ENCODE results near the gene ATP5F1E. TPM values are rescaled to one million over a fixed set of nuclear protein-coding genes. Genes with fewer than 3 reads are reported as not detected.

The ATP5F1E gene
- total and polyA plus RNA-seq, 10 of the 15 experiments (the other 5 are each of a cell fraction or from before 2014, with no cell fraction given) = 49.0 to 407 (median 117) TPM

DNA sequence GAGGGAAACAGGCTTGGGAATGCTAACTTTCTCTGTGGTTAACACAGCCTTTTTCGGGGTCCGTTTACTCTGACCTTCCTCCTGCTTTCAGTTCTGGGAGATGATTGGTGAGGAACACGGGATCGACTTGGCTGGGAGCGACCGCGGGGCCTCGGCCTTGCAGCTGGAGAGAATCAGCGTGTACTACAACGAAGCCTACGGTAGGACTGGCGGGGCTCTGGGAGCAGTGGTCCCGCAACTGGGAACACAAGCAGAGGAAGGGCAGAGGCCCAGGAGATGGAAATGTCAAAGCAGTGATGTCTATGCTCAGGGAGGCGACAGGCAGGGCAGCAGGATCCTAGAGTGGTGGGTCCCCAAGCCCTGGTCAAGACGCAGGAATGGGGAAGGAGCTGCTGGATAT lies 9.4 kb downstream of the ATP5F1E start:
- 98% methylated on average over 15 of the region's 15 CpGs for WGBS (ENCODE audit: insufficient coverage, insufficient replicate concordance, low lambda C conversion rate, missing lambda C conversion rate)
- peaks cover 12% of the 10 kb centered on the region for H3K79me2 ChIP-seq (ENCODE audit: control insufficient read depth, insufficient read depth, low read length)
- FAIRE-seq (no peak), DNase-seq (ENCODE audit: low read depth, low spot score) (no peak), ATAC-seq (no peak)
- H3K4me1 ChIP-seq (ENCODE audit: control insufficient read depth, insufficient read depth, low read length) = no peaks in the 10 kb centered on the region
- H3K27me3 ChIP-seq (replicated peaks in 1 of 2; ENCODE audit: control insufficient read depth in 2 of 2, insufficient read depth in 2 of 2, low read length in 1 of 2) = no peaks in the 10 kb centered on the region
- CTCF ChIA-PET = interaction anchor here (0.6 kb wide), 1 partner anchor 155 kb away, joined by 3 read pairs; no protein-coding TSS in a partner anchor
- H3K9me3 ChIP-seq (replicated peaks; ENCODE audit: control insufficient read depth, insufficient read depth, low read length) = no peaks in the 10 kb centered on the region
- POLR2A ChIA-PET = interaction anchor here (0.5 to 0.6 kb wide), 2 partner anchors 10 to 25 kb away, joined by 3 read pairs; partner anchors contain the start of gene ATP5F1E
- no peak overlapping the region for H2AFZ ChIP-seq (ENCODE audit: control insufficient read depth, low read depth, low read length)
- TF ChIP-seq BHLHE40 (IDR thresholded peaks at IDR 0.05; ENCODE audit: borderline replicate concordance in 1 of 2, low read depth in 2 of 2, low read length in 1 of 2) (no peak), MYB (IDR thresholded peaks at IDR 0.05; ENCODE audit: borderline replicate concordance, low read depth, low read length) (no peak), POLR2A (IDR thresholded peaks at IDR 0.05; ENCODE audit: low read depth, low read length) (0 out of 2 replicates have a peak, but pooled peaks have one; percentile 18)
- peaks cover 12 to 30% of the 10 kb centered on the region in 2 experiments for H3K36me3 ChIP-seq (ENCODE audit: control insufficient read depth in 2 of 2, insufficient read depth in 2 of 2, low read length in 1 of 2)
- no peak overlapping the region for H3K27ac ChIP-seq (ENCODE audit: control insufficient read depth, insufficient read depth)
- no TSS peak for BruUV-seq (replicated peaks)
- H3K9ac ChIP-seq (ENCODE audit: control insufficient read depth, insufficient read depth, low read length) = no peak overlapping the region
- intact Hi-C loops (cut with micrococcal nuclease; ENCODE audit: unreplicated experiment) = no loop called here
- in situ Hi-C loops (cut with MboI) = no loop called here
- SMC1A ChIA-PET (ENCODE audit: uncharacterized antibody, unreplicated experiment) = interaction anchor here (2.3 kb wide), 1 partner anchor 9 kb away, joined by 9 read pairs; the partner anchor contains the start of gene ATP5F1E
- RAD21 ChIA-PET (ENCODE audit: unreplicated experiment) = no interaction called here
- no peak overlapping the region for H3K4me2 ChIP-seq (ENCODE audit: control insufficient read depth, insufficient read depth)
- no peaks in the 10 kb centered on the region for H4K20me1 ChIP-seq (ENCODE audit: control insufficient read depth, insufficient read depth)
- no peak overlapping the region for H3K4me3 ChIP-seq

GRCh38 chr20:59020938-59021551 lies 11.1 kb downstream of the ATP5F1E start:
- Histone ChIP-seq H3K4me2 (ENCODE audit: control insufficient read depth, insufficient read depth) (no peak overlapping the region), H3K27ac (ENCODE audit: control insufficient read depth, insufficient read depth) (no peak overlapping the region), H3K4me3 (no peak overlapping the region), H3K79me2 (ENCODE audit: control insufficient read depth, insufficient read depth, low read length) (no peaks in the 10 kb centered on the region), H3K36me3 (ENCODE audit: control insufficient read depth in 2 of 2, insufficient read depth in 2 of 2, low read length in 1 of 2) (peaks cover 12 to 30% of the 10 kb centered on the region in 2 experiments), H3K27me3 (replicated peaks in 1 of 2; ENCODE audit: control insufficient read depth in 2 of 2, insufficient read depth in 2 of 2, low read length in 1 of 2) (no peaks in the 10 kb centered on the region), H2AFZ (ENCODE audit: control insufficient read depth, low read depth, low read length) (no peak overlapping the region), H3K9me3 (replicated peaks; ENCODE audit: control insufficient read depth, insufficient read depth, low read length) (no peaks in the 10 kb centered on the region), H3K9ac (ENCODE audit: control insufficient read depth, insufficient read depth, low read length) (no peak overlapping the region), H3K4me1 (ENCODE audit: control insufficient read depth, insufficient read depth, low read length) (peaks cover 11% of the 10 kb centered on the region), H4K20me1 (ENCODE audit: control insufficient read depth, insufficient read depth) (no peaks in the 10 kb centered on the region)
- ChIA-PET SMC1A (ENCODE audit: uncharacterized antibody, unreplicated experiment) (interaction anchor here (1.6 to 2.3 kb wide), 2 partner anchors 11 to 12 kb away, joined by 3 to 9 read pairs; partner anchors contain the start of gene ATP5F1E), RAD21 (ENCODE audit: unreplicated experiment) (no interaction called here), CTCF (no interaction called here), POLR2A (no interaction called here)
- FAIRE-seq = no peak
- WGBS (ENCODE audit: insufficient coverage, insufficient replicate concordance, low lambda C conversion rate, missing lambda C conversion rate) = 65% methylated on average over 5 of the region's 5 CpGs
- intact Hi-C loops (cut with micrococcal nuclease; ENCODE audit: unreplicated experiment) = no loop called here
- in situ Hi-C loops (cut with MboI) = no loop called here
- no TSS peak for BruUV-seq (replicated peaks)
- TF ChIP-seq ESRRA (IDR thresholded peaks at IDR 0.05; ENCODE audit: low read length) = no peak
- TF ChIP-seq IKZF1 (conservative IDR thresholded peaks at IDR 0.05) = no peak
- TF ChIP-seq POU2F2 (IDR thresholded peaks at IDR 0.05; ENCODE audit: borderline replicate concordance, low read depth, low read length) = no peak
- TF ChIP-seq RAD51 (IDR thresholded peaks at IDR 0.05) = no peak
- TF ChIP-seq LARP7 (IDR thresholded peaks at IDR 0.05) = no peak
- TF ChIP-seq SMAD5 (IDR thresholded peaks at IDR 0.05; ENCODE audit: low read depth) = no peak
- TF ChIP-seq RELB (IDR thresholded peaks at IDR 0.05; ENCODE audit: low read depth) = no peak
- no peak for TF ChIP-seq E4F1 (IDR thresholded peaks at IDR 0.05; ENCODE audit: borderline replicate concordance, partially characterized antibody)
- TF ChIP-seq RUNX3 (IDR thresholded peaks at IDR 0.05; ENCODE audit: low read length) = no peak
- TF ChIP-seq GATAD2B (conservative IDR thresholded peaks at IDR 0.05; ENCODE audit: low read depth) = no peak
- no peak for TF ChIP-seq RBBP5 (conservative IDR thresholded peaks at IDR 0.05)
- DNase-seq (ENCODE audit: low read depth, low spot score) = no peak
- ATAC-seq = no peak

Measured in GM12878 (cell line).